MCF 10A (cell line): ENCODE data around the gene GPR143. TPM values are rescaled to one million over a fixed set of nuclear protein-coding genes. Genes with fewer than 3 reads are reported as not detected.
A peak's percentile ranks its signal among the peaks of the same experiment; 100 is the strongest.

ENCODE experiments used
- BruUV-seq: library from RNA; stranded (reverse); fragments of 400-500 nt; replicated peaks from 2 replicates; lab custom pipeline; 2021; lab: Mats Ljungman, UMichigan
- CTCF ChIA-PET: fragments of 300-600 bp; sonication (Branson Sonifier 250); formaldehyde crosslinking; extraction: SDS; loops from one replicate; lab custom pipeline; 2021; ENCODE audit warnings: antibody characterized with exemption, inconsistent platforms; lab: Yijun Ruan, JAX
- POLR2A ChIA-PET: fragments of 300-600, 350-650 bp; sonication (Branson Sonifier 250); formaldehyde crosslinking; extraction: SDS; loops from one replicate; lab custom pipeline; 2020; ENCODE audit warnings: antibody characterized with exemption, inconsistent platforms; lab: Yijun Ruan, JAX
- DNase-seq: peaks from one replicate; pipeline ENCODE4 v3.0.0-alpha.2; 2018; ENCODE audit not compliant: unreplicated experiment
- H3K27ac Mint-ChIP-seq: one replicate; pipeline ENCODE4 v1.8.0; 2022; ENCODE audit warnings: mild to moderate bottlenecking, low read depth, mixed read lengths; ENCODE audit not compliant: unreplicated experiment
- H3K27me3 Mint-ChIP-seq: one replicate; pipeline ENCODE4 v1.8.0; 2022; ENCODE audit warnings: mixed read lengths; ENCODE audit not compliant: insufficient read depth, unreplicated experiment
- H3K36me3 Mint-ChIP-seq: one replicate; pipeline ENCODE4 v1.8.0; 2022; ENCODE audit warnings: mild to moderate bottlenecking, moderate library complexity, mixed read lengths; ENCODE audit not compliant: insufficient read depth, unreplicated experiment
- H3K4me1 Mint-ChIP-seq: one replicate; pipeline ENCODE4 v1.8.0; 2022; ENCODE audit warnings: mixed read lengths; ENCODE audit not compliant: insufficient read depth, unreplicated experiment
- H3K4me3 Mint-ChIP-seq: one replicate; pipeline ENCODE4 v1.8.0; 2022; ENCODE audit warnings: mild to moderate bottlenecking, moderate library complexity, mixed read lengths; ENCODE audit not compliant: unreplicated experiment
- H3K9me3 Mint-ChIP-seq: one replicate; pipeline ENCODE4 v1.8.0; 2022; ENCODE audit warnings: mixed read lengths; ENCODE audit not compliant: unreplicated experiment
- intact Hi-C: fragments of 100-400 bp; cut with micrococcal nuclease; formaldehyde crosslinking; loops from 2 replicates; pipeline ENCODE4 v1.14.1; 2022
- total RNA-seq: library from RNA; stranded (reverse); gene quantifications from 2 replicates; pipeline ENCODE4 v1.2.3, GENCODE V29; 2022
- TF ChIP-seq, protein P1 (sequence below): fragments of 200-600 bp; IDR thresholded peaks from one replicate; pipeline ENCODE4 v1.8.0; 2022; ENCODE audit warnings: antibody characterized with exemption, mild to moderate bottlenecking; ENCODE audit not compliant: unreplicated experiment

The GPR143 gene
- total RNA-seq, 1 experiment from 2014 or later, result 0.77 TPM

DNA sequence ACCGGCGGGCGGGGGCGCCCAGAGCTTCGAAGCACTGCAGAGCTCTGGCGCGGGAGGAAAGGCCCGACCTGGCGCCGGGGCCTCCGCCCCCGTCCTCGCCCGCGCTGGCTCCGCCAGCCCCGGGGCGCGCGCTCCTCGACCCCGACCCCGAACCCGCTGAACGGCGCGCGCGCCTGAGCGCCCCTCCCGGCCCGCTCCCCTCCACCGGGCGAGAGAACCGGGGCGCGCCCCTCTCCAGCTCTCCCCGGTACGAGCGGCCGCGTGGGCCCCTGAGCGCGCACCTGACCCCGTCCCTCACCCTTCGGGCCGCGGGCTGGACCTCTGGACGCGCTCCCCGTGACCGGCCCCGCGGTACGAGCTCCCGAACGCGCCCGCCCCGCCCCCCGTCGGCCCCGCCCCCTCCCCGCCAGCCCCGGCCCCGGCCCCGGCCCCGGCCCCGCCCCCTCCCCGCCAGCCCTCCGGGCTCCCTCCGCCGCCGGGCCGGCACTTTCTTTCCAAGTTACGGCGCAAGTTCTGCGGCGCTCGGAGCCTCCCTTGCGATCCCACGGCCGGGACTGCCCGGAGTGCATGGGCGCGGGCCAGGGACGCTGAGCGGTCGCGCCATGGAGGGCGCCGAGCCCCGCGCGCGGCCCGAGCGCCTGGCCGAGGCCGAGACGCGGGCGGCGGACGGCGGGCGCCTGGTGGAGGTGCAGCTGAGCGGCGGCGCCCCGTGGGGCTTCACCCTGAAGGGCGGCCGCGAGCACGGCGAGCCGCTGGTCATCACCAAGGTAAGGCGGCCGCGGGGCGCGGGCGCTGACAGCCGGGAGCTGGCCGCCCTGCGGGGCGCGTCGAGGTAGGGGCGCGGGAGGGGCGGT lies 20.5 kb upstream of the GPR143 start, which contains the start of gene SHROOM2:
Gene SHROOM2, plus strand, starts transcription at position 486 of the 854 bp plus-strand sequence. Its CDS starts 117 bp downstream, at position 603.
- no peak for DNase-seq
- POLR2A ChIA-PET, result no interaction called here
- BruUV-seq, result no TSS peak

DNA sequence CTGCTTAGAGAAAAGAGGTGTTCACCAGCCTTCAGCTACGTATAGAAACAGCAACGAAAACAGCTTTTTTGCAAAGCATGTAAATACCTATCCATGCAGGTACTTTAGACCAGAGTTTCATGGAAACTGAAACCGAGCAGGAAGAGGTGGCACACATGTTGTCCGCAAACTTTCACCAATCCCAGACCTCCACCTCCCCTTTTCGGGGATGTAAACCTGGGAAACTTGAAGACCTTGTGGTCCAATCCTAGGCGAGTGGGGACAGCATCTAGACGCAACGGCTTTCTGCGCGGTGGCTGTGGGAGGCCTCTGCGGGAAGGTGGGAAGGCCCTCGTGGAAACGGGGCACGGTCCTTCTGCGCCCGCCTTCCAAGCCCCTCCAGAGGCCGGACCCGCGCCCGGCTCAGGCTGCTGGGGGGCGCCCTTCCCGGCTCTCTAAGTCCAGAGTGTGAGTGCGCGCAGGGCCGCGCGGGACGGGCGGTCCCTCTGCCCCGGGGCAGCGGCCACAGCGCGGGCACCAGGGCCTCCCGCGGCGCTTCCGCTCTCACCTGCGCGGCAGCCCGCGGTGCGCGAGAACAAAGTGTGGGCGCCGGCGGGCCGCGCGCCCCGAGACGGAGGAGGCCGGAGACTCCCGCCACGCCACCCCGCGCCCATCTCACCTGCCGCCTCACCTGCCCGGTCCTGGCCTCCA lies 19.8 kb upstream of the GPR143 start:
- H3K4me1 Mint-ChIP-seq, result no peaks in the 10 kb centered on the region
- H3K27me3 Mint-ChIP-seq, result no peaks in the 10 kb centered on the region
- H3K27ac Mint-ChIP-seq, result no peak overlapping the region
- CTCF ChIA-PET, result no interaction called here
- H3K9me3 Mint-ChIP-seq, result no peaks in the 10 kb centered on the region
- intact Hi-C loops, result no loop called here
- DNase-seq, result no peak
- TF ChIP-seq, protein P1, sequence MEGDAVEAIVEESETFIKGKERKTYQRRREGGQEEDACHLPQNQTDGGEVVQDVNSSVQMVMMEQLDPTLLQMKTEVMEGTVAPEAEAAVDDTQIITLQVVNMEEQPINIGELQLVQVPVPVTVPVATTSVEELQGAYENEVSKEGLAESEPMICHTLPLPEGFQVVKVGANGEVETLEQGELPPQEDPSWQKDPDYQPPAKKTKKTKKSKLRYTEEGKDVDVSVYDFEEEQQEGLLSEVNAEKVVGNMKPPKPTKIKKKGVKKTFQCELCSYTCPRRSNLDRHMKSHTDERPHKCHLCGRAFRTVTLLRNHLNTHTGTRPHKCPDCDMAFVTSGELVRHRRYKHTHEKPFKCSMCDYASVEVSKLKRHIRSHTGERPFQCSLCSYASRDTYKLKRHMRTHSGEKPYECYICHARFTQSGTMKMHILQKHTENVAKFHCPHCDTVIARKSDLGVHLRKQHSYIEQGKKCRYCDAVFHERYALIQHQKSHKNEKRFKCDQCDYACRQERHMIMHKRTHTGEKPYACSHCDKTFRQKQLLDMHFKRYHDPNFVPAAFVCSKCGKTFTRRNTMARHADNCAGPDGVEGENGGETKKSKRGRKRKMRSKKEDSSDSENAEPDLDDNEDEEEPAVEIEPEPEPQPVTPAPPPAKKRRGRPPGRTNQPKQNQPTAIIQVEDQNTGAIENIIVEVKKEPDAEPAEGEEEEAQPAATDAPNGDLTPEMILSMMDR, result no peak
- H3K36me3 Mint-ChIP-seq, result no peaks in the 10 kb centered on the region
- BruUV-seq, result no TSS peak
- no peak overlapping the region for H3K4me3 Mint-ChIP-seq
- POLR2A ChIA-PET, result no interaction called here

More for the DNA sequence above, 20.5 kb upstream of the GPR143 start, which contains the start of gene SHROOM2:
- TF ChIP-seq, protein P1, result no peak
- intact Hi-C loops, result no loop called here
- H3K36me3 Mint-ChIP-seq, result no peaks in the 10 kb centered on the region
- no peaks in the 10 kb centered on the region for H3K27me3 Mint-ChIP-seq
- no peak within 1 kb of the TSS for H3K27ac Mint-ChIP-seq
- H3K9me3 Mint-ChIP-seq, result no peaks in the 10 kb centered on the region
- peak within 1 kb of the TSS; percentile 63 for H3K4me3 Mint-ChIP-seq
- H3K4me1 Mint-ChIP-seq, result no peaks in the 10 kb centered on the region
- CTCF ChIA-PET, result interaction anchor here (0.6 kb wide), 1 partner anchor 73 kb away, joined by 4 read pairs; no protein-coding TSS in a partner anchor

DNA sequence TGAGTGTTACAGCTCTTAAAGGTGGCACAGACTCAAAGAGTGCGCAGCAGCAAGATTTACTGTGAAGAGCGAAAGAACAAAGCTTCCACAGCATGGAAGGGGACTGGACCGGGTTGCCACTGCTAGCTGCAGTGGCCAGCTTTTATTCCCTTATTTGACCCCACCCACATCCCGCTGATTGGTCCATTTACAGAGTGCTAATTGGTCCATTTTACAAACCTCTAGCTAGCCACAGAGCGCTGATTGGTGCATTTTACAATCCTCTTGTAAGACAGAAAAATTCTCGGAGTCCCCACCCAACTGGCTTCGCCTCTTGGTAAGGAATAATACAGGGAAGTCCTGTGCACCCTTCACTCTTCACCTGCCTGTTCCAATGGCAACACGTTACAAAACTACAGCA lies 18.7 kb upstream of the GPR143 start:
- H3K27me3 Mint-ChIP-seq, result no peaks in the 10 kb centered on the region
- ChIA-PET POLR2A (no interaction called here), CTCF (interaction anchor here (1.1 kb wide), 1 partner anchor 204 kb away, joined by 3 read pairs; no protein-coding TSS in a partner anchor)
- no peaks in the 10 kb centered on the region for H3K36me3 Mint-ChIP-seq
- intact Hi-C loops, result no loop called here
- H3K4me3 Mint-ChIP-seq, result no peak overlapping the region
- no TSS peak for BruUV-seq
- TF ChIP-seq, protein P1, result no peak
- H3K4me1 Mint-ChIP-seq, result no peaks in the 10 kb centered on the region
- H3K9me3 Mint-ChIP-seq, result no peaks in the 10 kb centered on the region
- H3K27ac Mint-ChIP-seq, result no peak overlapping the region
- DNase-seq, result no peak

DNA sequence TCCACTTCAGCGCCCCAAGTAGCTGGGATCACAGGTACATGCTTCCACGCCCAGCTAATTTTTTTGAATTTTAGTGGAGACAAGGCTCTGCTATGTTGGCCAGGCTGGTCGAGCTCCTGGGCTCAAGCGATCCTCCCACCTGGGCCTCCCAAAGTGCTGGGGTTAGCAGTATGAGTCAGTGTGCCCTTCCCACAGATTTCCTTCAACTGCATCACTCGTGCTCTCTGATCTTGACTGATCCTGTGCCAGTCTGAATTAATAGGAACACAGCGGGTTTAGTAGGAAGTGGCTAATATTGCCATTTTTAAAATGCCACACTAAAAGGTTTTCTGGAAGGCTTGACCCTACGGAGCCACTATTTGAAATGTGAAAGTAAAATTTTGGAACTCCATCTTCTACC lies 16.3 kb upstream of the GPR143 start:
- BruUV-seq, result no TSS peak
- ChIA-PET POLR2A (interaction anchor here (0.6 kb wide), 1 partner anchor 1408 kb away, joined by 3 read pairs; no protein-coding TSS in a partner anchor), CTCF (no interaction called here)
- no peaks in the 10 kb centered on the region for H3K36me3 Mint-ChIP-seq
- no peaks in the 10 kb centered on the region for H3K27me3 Mint-ChIP-seq
- intact Hi-C loops, result no loop called here
- H3K27ac Mint-ChIP-seq, result no peak overlapping the region
- peak; percentile 11 for DNase-seq
- TF ChIP-seq, protein P1, result no peak
- no peaks in the 10 kb centered on the region for H3K4me1 Mint-ChIP-seq
- H3K4me3 Mint-ChIP-seq, result no peak overlapping the region
- H3K9me3 Mint-ChIP-seq, result no peaks in the 10 kb centered on the region
